MM.1S (cell line): Measurements from ENCODE around the gene DUSP7.

ENCODE experiments used
- EZH2 ChIP-seq: fragments of 300-600 bp; sonication (generic); optimal IDR thresholded peaks from 2 replicates; pipeline ENCODE3; 2017; ENCODE audit warnings: low read depth, mild to moderate bottlenecking, antibody characterized with exemption, low read length, mixed read lengths
- TF ChIP-seq, protein P1 (sequence below): fragments of 300-600 bp; sonication (generic); IDR thresholded peaks from 2 replicates; pipeline ENCODE4 v1.5.1; 2016; ENCODE audit warnings: antibody characterized with exemption, low read length, mixed read lengths

DNA sequence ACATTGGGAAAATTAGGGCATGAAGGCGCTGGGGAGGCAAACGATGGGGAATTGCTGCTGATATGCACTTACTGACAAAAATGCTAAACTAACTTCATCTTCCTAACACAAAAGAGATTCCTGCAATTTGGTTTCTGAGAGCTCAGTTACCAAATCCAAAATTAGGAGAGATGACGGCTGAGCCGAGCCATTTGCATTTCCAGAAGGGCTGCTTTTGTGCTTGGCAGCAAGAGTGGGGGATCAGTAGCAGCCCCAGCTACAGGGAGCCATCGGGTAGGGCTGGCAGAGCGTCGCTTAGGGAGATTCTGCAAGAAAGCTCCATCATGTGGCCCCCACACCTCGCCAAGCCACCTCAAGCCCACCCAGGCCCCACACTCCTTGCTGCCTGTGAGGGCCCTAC, 16.1 kb upstream of the DUSP7 start:
- TF ChIP-seq, protein P1, sequence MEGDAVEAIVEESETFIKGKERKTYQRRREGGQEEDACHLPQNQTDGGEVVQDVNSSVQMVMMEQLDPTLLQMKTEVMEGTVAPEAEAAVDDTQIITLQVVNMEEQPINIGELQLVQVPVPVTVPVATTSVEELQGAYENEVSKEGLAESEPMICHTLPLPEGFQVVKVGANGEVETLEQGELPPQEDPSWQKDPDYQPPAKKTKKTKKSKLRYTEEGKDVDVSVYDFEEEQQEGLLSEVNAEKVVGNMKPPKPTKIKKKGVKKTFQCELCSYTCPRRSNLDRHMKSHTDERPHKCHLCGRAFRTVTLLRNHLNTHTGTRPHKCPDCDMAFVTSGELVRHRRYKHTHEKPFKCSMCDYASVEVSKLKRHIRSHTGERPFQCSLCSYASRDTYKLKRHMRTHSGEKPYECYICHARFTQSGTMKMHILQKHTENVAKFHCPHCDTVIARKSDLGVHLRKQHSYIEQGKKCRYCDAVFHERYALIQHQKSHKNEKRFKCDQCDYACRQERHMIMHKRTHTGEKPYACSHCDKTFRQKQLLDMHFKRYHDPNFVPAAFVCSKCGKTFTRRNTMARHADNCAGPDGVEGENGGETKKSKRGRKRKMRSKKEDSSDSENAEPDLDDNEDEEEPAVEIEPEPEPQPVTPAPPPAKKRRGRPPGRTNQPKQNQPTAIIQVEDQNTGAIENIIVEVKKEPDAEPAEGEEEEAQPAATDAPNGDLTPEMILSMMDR = no peak
- no peak for TF ChIP-seq EZH2
